Left lung (tissue), 10 donors: Measurements from ENCODE around the gene FZD10. TPM values are rescaled to one million over a fixed set of nuclear protein-coding genes. Genes with fewer than 3 reads are reported as not detected.

Source experiments
- ATAC-seq: fragments of 200-7000 bp; cut with Tn5 transposase; one replicate; pipeline ENCODE4 v1.9.1; 2020; ENCODE audit warnings: moderate library complexity
- DNase-seq, 4 donors: peaks; one replicate each; pipeline ENCODE4 v3.0.0-alpha.2; 2013 to 2020
- H3K27ac ChIP-seq, 2 donors: fragments of 200-600 bp; sonication (generic) in 1 of 2; one replicate each; pipeline versions ENCODE4 v1.5.0 to v1.8.0; 2020 to 2021
- H3K27me3 ChIP-seq, 2 donors: fragments of 200-600 bp; sonication (generic) in 1 of 2; one replicate each; pipeline versions ENCODE4 v1.5.0 to v1.8.0; 2020 to 2021
- H3K36me3 ChIP-seq, 2 donors: fragments of 200-600 bp; sonication (generic) in 1 of 2; one replicate each; pipeline versions ENCODE4 v1.5.0 to v1.8.0; 2020 to 2021
- H3K4me1 ChIP-seq, 2 donors: fragments of 200-600 bp; one replicate each; pipeline ENCODE4 v1.8.0; 2021
- H3K4me3 ChIP-seq, 2 donors: fragments of 200-600 bp; sonication (generic) in 1 of 2; one replicate each; pipeline versions ENCODE4 v1.5.0 to v1.8.0; 2020 to 2021; ENCODE audit warnings: mild to moderate bottlenecking in 1 of 2
- H3K9me3 ChIP-seq, 2 donors: fragments of 200-600 bp; sonication (generic) in 1 of 2; one replicate each; pipeline versions ENCODE4 v1.5.0 to v1.8.0; 2020 to 2021
- intact Hi-C, 2 donors: fragments of 100-400 bp; cut with DNase I; formaldehyde crosslinking; loops; one replicate each; pipeline versions ENCODE4 v1.11.2 to v1.14.2; 2022
- polyA plus RNA-seq, 6 donors: library from polyadenylated mRNA; unstranded; fragments of 120-200 nt; gene quantifications; one replicate each; pipeline ENCODE4 v1.2.1, GENCODE V29; 2013; ENCODE audit not compliant: insufficient read length in 6 of 6
- total RNA-seq, 2 donors: library from RNA; stranded (reverse); fragmentation: NEBNext Ultra II Directional; extraction: Animal tissue kit (Norgen Biotek cat#: 25700); gene quantifications; one replicate each; pipeline ENCODE4 v1.2.1, GENCODE V29; 2021
- TF ChIP-seq, protein P1 (sequence below), 2 donors: fragments of 200-600 bp; sonication (generic) in 1 of 2; IDR thresholded peaks; one replicate each; pipeline versions ENCODE4 v1.5.0 to v1.8.0; 2021; ENCODE audit warnings: antibody characterized with exemption in 2 of 2
- donor health status: DM: no; HTN: yes; CAD: no.
- donor health status: DM: no; HTN: no; CAD: no.

Gene FZD10
- total and polyA plus RNA-seq, 8 donors, result 0.58 to 1.2 (median 0.89) TPM

DNA sequence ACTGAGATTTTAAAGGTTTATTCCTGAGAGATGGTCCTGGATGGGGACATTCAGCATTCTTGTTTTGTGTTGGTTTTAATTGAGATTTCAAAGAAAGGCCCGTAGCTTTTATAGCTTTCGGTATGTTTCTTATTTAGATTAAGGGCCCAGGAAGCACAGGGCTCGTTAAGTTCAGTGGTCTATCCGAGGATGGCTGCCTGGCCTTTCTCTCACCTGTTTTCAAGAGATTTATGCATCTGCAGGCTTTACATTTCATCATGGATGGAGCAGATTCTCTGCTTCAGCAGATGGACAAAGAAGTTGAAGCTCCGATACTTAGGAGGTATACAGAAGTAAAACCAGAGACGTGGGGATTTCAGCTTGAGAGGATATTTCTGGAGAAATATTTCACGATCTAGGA lies 16.0 kb downstream of the FZD10 start:
- H3K27me3 ChIP-seq, result peaks cover 0 to 52% of the 10 kb centered on the region in 2 donors
- H3K4me1 ChIP-seq, result no peaks in the 10 kb centered on the region
- TF ChIP-seq, protein P1, sequence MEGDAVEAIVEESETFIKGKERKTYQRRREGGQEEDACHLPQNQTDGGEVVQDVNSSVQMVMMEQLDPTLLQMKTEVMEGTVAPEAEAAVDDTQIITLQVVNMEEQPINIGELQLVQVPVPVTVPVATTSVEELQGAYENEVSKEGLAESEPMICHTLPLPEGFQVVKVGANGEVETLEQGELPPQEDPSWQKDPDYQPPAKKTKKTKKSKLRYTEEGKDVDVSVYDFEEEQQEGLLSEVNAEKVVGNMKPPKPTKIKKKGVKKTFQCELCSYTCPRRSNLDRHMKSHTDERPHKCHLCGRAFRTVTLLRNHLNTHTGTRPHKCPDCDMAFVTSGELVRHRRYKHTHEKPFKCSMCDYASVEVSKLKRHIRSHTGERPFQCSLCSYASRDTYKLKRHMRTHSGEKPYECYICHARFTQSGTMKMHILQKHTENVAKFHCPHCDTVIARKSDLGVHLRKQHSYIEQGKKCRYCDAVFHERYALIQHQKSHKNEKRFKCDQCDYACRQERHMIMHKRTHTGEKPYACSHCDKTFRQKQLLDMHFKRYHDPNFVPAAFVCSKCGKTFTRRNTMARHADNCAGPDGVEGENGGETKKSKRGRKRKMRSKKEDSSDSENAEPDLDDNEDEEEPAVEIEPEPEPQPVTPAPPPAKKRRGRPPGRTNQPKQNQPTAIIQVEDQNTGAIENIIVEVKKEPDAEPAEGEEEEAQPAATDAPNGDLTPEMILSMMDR (IDR thresholded peaks at IDR 0.05), result no peak
- DNase-seq (no peak), ATAC-seq (no peak)
- intact Hi-C loops, result no loop called here
- H3K36me3 ChIP-seq, result no peaks in the 10 kb centered on the region
- no peak overlapping the region for H3K27ac ChIP-seq
- peaks cover 0 to 16% of the 10 kb centered on the region in 2 donors for H3K9me3 ChIP-seq
- H3K4me3 ChIP-seq, result no peak overlapping the region

DNA sequence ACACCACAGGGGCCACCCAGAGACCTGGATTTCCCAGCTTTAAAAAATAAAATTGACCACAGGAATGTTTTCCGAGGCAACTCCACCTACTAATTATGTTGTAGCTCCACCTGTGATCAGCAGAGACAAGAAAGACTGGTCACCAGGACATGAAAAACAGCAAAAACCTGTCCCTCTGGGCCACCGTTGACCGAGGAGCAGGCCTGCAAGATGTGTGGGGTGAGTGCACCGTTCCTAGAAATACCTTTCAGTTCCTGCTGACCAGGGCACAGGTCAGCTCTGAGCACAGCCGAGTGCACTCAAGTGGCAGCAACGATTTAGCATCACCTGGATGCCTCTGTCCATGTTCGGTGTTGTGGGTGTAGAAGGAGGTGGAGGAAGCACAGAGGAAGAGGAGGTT lies 16.9 kb downstream of the FZD10 start:
- intact Hi-C loops, result no loop called here
- TF ChIP-seq, protein P1 (IDR thresholded peaks at IDR 0.05), result no peak
- Histone ChIP-seq H3K9me3 (peaks cover 0 to 16% of the 10 kb centered on the region in 2 donors), H3K27ac (no peak overlapping the region), H3K36me3 (no peaks in the 10 kb centered on the region), H3K27me3 (peaks cover 0 to 46% of the 10 kb centered on the region in 2 donors), H3K4me1 (no peaks in the 10 kb centered on the region), H3K4me3 (no peak overlapping the region)
- ATAC-seq, result no peak
- no peak for DNase-seq

DNA sequence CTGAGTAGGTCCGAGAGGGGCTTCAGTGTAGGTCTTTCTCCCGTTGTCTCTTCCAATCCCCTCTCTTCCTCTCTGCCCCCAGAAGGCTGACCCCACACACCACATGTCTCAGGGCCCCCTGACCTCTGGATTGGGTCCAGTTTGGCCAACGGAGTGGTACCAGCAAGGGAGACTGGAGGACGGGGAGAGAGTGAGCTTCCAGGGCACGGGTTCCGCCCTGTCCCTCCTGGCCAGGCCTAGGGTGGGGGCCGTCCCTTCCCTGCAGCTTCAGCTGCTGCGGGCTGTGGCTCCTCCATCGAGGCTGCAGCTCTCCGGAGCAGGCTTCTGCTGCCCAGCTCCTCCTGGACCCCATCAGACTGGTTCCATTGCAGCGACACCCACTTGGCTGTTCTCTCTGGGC lies 17.4 kb downstream of the FZD10 start:
- Histone ChIP-seq H3K36me3 (no peaks in the 10 kb centered on the region), H3K4me1 (no peaks in the 10 kb centered on the region), H3K27ac (no peak overlapping the region), H3K9me3 (peaks cover 0 to 16% of the 10 kb centered on the region in 2 donors), H3K27me3 (peaks cover 0 to 46% of the 10 kb centered on the region in 2 donors), H3K4me3 (no peak overlapping the region)
- TF ChIP-seq, protein P1 (IDR thresholded peaks at IDR 0.05), result no peak
- ATAC-seq (no peak), DNase-seq (no peak)
- intact Hi-C loops, result no loop called here

DNA sequence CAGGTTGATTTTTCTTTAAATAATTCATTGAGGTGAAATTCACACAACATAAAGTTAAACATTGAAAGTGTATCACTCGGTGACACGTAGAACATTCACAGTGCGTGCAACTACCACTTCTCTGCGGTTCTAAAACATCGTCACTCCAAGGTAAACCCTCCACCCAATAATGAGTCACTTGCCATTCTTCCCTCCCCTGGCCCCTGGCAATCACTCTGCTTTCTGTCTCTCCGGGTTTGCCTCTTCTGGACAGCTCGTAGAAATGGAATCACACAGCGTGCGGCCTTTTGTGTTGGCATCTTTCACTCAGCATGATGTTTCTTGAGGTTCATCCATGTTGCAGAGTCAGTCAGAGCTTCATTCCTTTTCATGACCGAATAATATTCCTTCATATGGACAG lies 18.9 kb downstream of the FZD10 start:
- no peak for DNase-seq
- ATAC-seq, result no peak
- no peaks in the 10 kb centered on the region for H3K36me3 ChIP-seq
- intact Hi-C loops, result no loop called here
- H3K27me3 ChIP-seq, result peaks cover 0 to 37% of the 10 kb centered on the region in 2 donors
- peaks cover 0 to 16% of the 10 kb centered on the region in 2 donors for H3K9me3 ChIP-seq
- no peak overlapping the region for H3K4me3 ChIP-seq
- TF ChIP-seq, protein P1 (IDR thresholded peaks at IDR 0.05), result no peak
- no peaks in the 10 kb centered on the region for H3K4me1 ChIP-seq
- H3K27ac ChIP-seq, result no peak overlapping the region

DNA sequence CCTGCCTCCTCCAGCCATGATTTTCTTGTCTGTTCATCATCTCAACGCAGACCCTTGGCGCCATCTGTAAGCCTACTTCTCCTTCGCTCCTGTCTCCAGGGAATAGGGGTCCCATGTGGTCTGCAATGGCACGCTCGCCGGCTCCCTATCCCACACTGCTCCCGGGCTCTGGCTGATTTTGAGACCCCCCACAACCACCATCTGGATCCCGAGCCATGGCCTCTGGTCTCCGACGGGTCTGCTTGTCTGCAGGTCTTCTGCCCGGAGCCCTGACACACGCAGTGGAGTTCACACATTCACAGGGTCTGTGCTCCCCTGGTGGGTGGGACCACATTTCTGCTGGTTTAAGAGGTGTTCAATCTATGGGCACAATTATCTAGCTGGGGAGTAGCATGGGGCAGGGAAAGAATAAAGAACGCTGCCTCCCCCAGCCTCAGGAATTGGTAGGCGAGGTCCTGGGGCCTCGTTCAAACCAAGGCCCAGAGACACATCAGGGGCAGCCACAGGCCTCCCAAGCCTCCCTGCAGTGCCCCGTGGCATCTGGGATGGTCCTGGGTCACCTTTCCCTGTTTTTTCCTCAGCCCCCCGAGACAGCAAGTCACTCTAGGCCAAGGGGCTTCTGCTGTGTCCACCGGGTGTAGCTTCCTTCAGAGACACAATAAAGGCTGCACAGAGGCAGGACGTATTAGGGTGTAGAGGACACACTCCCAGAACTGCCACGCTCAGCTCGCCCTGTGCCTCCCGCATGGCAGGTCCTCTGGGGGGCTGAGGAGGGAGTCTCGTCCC lies 21.5 kb downstream of the FZD10 start:
- H3K27me3 ChIP-seq, result peaks cover 0 to 19% of the 10 kb centered on the region in 2 donors
- H3K4me1 ChIP-seq, result no peaks in the 10 kb centered on the region
- TF ChIP-seq, protein P1 (IDR thresholded peaks at IDR 0.05), result no peak
- DNase-seq (no peak), ATAC-seq (no peak)
- intact Hi-C loops, result no loop called here
- H3K9me3 ChIP-seq, result peaks cover 0 to 10% of the 10 kb centered on the region in 2 donors
- no peak overlapping the region for H3K27ac ChIP-seq
- H3K36me3 ChIP-seq, result no peaks in the 10 kb centered on the region
- no peak overlapping the region for H3K4me3 ChIP-seq
